GM12891 (cell line): ENCODE results near the gene PARP16.

Source experiments
- PAX5 ChIP-seq: IDR thresholded peaks from 2 replicates; pipeline ENCODE4 v1.6.1; 2011; ENCODE audit warnings: low read length, moderate library complexity, mild to moderate bottlenecking; ENCODE audit not compliant: insufficient read depth, severe bottlenecking
- POLR2A ChIP-seq: IDR thresholded peaks from 2 replicates; pipeline ENCODE4 v1.6.1; 2011; ENCODE audit warnings: low read depth, low read length, control low read depth
- POLR2AphosphoS5 ChIP-seq: IDR thresholded peaks from 2 replicates; pipeline ENCODE4 v1.6.1; 2011; ENCODE audit warnings: low read depth, low read length, control low read depth
- POU2F2 ChIP-seq: IDR thresholded peaks from 2 replicates; pipeline ENCODE4 v1.6.1; 2011; ENCODE audit warnings: low read depth, mild to moderate bottlenecking, control low read depth, low read length, moderate library complexity
- SPI1 ChIP-seq: IDR thresholded peaks from 2 replicates; pipeline ENCODE4 v1.6.1; 2011; ENCODE audit warnings: low read depth, low read length, control low read depth
- TAF1 ChIP-seq: IDR thresholded peaks from 2 replicates; pipeline ENCODE4 v1.6.1; 2011; ENCODE audit warnings: low read depth, low read length, control low read depth

DNA sequence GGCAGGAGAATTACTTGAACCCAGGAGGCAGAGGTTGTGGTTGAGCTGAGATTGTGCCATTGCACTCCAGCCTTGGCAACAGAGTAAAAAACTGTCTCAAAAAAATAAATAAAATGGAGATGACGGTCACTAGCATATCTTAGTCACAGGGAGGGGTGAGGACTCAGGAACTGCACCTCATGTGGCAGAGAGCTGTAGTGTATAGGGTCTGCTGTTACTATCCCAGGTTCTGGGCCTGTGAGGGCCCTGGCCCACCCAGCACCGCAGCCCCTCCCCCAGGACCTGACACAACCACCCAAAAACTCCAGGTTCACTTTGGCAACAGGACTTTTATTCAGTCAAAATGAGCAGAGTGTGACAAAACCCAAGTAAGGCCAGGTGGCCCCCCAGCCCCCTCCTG lies 40.1 kb upstream of the PARP16 start:
- TF ChIP-seq POLR2A: no peak
- TF ChIP-seq TAF1: no peak
- TF ChIP-seq POLR2AphosphoS5: no peak
- no peak for TF ChIP-seq PAX5
- TF ChIP-seq SPI1: no peak
- no peak for TF ChIP-seq POU2F2
